ENCODE data around the gene PRKCB.

PRKCB gene

GRCh38 chr16:23943604-23944003, 107.8 kb downstream of the PRKCB start:
- no peak for DNase-seq

GRCh38 chr16:23944381-23944780, 108.6 kb downstream of the PRKCB start:
- no peak for DNase-seq

GRCh38 chr16:23945243-23945642, 109.5 kb downstream of the PRKCB start:
- DNase-seq, result no peak

- no peak for DNase-seq
Measured at GRCh38 chr16:23947838-23948237, 112.1 kb downstream of the PRKCB start.

GRCh38 chr16:23948949-23949411, 113.2 kb downstream of the PRKCB start:
- DNase-seq, result no peak

GRCh38 chr16:23949630-23950290, 114.0 kb downstream of the PRKCB start:
- DNase-seq, result no peak

- no peak for DNase-seq
Measured at GRCh38 chr16:23950291-23950894, 114.6 kb downstream of the PRKCB start.

- no peak for DNase-seq
Measured at GRCh38 chr16:23950898-23951297, 115.1 kb downstream of the PRKCB start.

- peak; percentile 21 for DNase-seq
Measured at GRCh38 chr16:23952128-23952970, 116.6 kb downstream of the PRKCB start.

GRCh38 chr16:23952971-23953300, 117.2 kb downstream of the PRKCB start:
- no peak for DNase-seq

- DNase-seq, result no peak
Measured at GRCh38 chr16:23953476-23953875, 117.7 kb downstream of the PRKCB start.

GRCh38 chr16:23955088-23955487, 119.3 kb downstream of the PRKCB start:
- no peak for DNase-seq

- DNase-seq, result no peak
Measured at GRCh38 chr16:23957287-23957686, 121.5 kb downstream of the PRKCB start.

GRCh38 chr16:23959072-23959751, 123.4 kb downstream of the PRKCB start:
- no peak for DNase-seq

- DNase-seq, result no peak
Measured at GRCh38 chr16:23959752-23960072, 123.9 kb downstream of the PRKCB start.

- DNase-seq, result no peak
Measured at GRCh38 chr16:23960081-23960885, 124.5 kb downstream of the PRKCB start.

GRCh38 chr16:23962001-23962400, 126.2 kb downstream of the PRKCB start:
- no peak for DNase-seq

- no peak for DNase-seq
Measured at GRCh38 chr16:23964136-23964535, 128.4 kb downstream of the PRKCB start.

GRCh38 chr16:23965137-23965733, 129.5 kb downstream of the PRKCB start:
- DNase-seq, result no peak

- no peak for DNase-seq
Measured at GRCh38 chr16:23966597-23967394, 131.0 kb downstream of the PRKCB start.

- DNase-seq, result no peak
Measured at GRCh38 chr16:23967775-23968174, 132.0 kb downstream of the PRKCB start.

Measured in midbrain (tissue), 1 donor.